ENCODE results near the gene ASMTL. TPM values are rescaled to one million over a fixed set of nuclear protein-coding genes. Genes with fewer than 3 reads are reported as not detected.
"Not testable (repeated sequence)": the region's sequence is repeated elsewhere in the genome, so short reads cannot be mapped to it uniquely, and the experiment has no call there.

ASMTL gene
- total and polyA plus RNA-seq, 10 donors = 21.3 to 35.5 (median 27.2) TPM

DNA sequence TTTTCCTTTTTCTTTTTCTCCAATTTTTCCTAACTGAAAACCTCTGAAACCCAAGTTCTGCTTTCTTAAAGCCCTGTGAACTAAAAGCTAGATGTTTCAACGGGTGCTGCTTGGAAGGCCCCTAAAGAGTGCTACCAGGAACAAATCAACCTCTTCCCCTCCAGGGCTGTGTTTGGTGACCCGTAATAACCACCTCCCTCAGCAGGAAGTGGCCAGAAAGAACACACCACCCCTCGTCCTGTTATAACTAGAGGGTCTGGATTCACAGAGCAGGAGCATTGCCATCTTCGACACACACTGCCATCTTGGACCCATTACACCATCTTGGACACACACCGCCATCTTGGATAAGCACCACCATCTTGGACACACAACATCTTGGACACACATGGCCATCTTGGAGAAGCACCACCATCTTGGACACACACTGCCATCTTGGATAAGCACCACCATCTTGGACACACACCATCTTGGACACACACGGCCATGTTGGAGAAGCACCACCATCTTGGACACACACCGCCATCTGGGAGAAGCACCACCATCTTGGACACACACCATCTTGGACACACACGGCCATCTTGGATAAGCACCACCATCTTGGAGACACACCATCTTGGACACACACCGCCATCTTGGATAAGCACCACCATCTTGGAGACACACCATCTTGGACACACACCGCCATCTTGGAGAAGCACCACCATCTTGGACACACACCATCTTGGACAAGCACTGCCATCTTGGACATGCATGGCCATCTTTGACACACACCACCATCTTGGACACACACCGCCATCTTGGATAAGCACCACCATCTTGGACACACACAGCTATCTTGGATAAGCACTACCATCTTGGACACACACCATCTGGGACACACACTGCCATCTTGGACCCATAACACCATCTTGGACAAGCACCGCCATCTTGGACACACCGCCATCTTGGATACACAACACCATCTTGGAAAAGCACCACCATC is 5.4 kb downstream of the ASMTL start:
- H3K27me3 ChIP-seq (replicated peaks in 1 of 7); H3K4me3 ChIP-seq; intact Hi-C loops (cut with DNase I; ENCODE audit: low total_unique reads): not testable (repeated sequence)
- WGBS, 5 donors = 80 to 88% (median 81%) methylated on average over 13 of the region's 13 CpGs
- peaks cover 0 to 21% (median 6%) of the 10 kb centered on the region in 8 donors for H3K9me3 ChIP-seq
- H3K4me1 ChIP-seq = peaks cover 4 to 25% (median 12%) of the 10 kb centered on the region in 6 donors
- peak; percentile 62 for DNase-seq
- H3K36me3 ChIP-seq = peaks cover 0 to 16% (median 0%) of the 10 kb centered on the region in 6 donors
- H3K27ac ChIP-seq = peak overlapping the region in 3 of 8 donors; percentile 18 to 56 (median 34)

DNA sequence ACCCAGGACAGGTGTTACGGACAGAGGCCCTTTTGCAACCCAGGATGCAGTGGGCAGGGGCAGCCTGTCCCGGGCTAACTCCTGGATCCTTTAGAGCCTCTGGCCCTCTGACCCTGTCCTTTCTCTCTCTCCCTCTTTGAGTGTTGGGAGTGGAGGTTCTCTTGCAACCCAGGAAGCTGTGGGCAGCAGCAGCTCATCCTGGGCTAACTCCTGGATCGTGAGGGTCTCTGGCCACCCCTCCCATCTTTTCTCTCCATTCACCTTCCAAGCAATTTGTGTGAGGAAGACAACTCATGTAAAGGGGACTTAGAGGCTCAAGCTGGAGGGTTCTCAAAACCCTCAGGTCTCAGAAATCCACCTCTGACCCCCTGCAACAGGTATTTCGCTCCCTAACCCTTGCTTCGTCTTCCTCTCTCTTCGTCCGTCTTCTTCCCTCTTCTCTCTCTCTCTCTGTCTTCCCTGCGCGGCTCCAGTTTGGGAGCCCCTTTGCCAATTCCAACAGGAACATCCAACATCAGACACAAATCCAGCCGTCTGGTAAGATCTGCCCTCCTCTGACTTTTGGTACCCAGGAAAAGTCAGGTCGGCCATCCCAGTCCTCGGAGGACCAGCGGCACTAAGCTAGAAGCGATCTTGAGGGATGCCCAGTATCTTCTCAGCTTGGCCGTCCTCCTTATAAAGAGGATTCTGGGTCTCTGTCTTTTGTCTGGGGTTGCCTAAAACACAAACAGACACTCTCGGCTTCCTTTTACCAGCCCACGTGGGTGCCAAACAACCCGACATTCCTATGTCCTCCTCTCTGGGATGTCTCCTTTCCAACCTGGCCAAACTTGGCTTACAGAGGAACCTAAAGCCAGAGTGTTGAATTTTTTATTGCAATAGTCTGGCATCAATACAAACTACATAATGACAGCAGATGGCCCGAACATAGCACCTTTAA is 7.9 kb downstream of the ASMTL start:
- H3K4me1 ChIP-seq = peaks cover 0 to under 1% (median 0%) of the 10 kb centered on the region in 6 donors
- TF ChIP-seq POLR2AphosphoS5 (IDR thresholded peaks at IDR 0.05) (no peak), CTCF (IDR thresholded peaks at IDR 0.05 in 8 of 11, conservative IDR thresholded peaks at IDR 0.05 in 3 of 11) (no peak), POLR2A (IDR thresholded peaks at IDR 0.05) (no peak)
- H3K36me3 ChIP-seq = peaks cover 0 to 40% (median 11%) of the 10 kb centered on the region in 6 donors
- intact Hi-C loops (cut with DNase I; ENCODE audit: low total_unique reads) = no loop called here
- H3K27ac ChIP-seq = no peak overlapping the region
- DNase-seq = peak; percentile 31
- H3K4me3 ChIP-seq = no peak overlapping the region
- peaks cover 0 to 21% (median 6%) of the 10 kb centered on the region in 8 donors for H3K9me3 ChIP-seq
- H3K27me3 ChIP-seq (replicated peaks in 1 of 7) = no peaks in the 10 kb centered on the region
- WGBS, 5 donors = 95 to 98% (median 97%) methylated on average over 19 of the region's 19 CpGs

GRCh38 chrX:1443496-1444075 is 9.1 kb downstream of the ASMTL start:
- TF ChIP-seq CTCF (IDR thresholded peaks at IDR 0.05 in 8 of 11, conservative IDR thresholded peaks at IDR 0.05 in 3 of 11) (no peak), POLR2AphosphoS5 (IDR thresholded peaks at IDR 0.05) (no peak), POLR2A (IDR thresholded peaks at IDR 0.05) (no peak)
- Histone ChIP-seq H3K27ac (no peak overlapping the region), H3K4me1 (no peaks in the 10 kb centered on the region), H3K36me3 (peaks cover 0 to 52% (median 23%) of the 10 kb centered on the region in 6 donors), H3K9me3 (peaks cover 0 to 24% (median 6%) of the 10 kb centered on the region in 8 donors), H3K4me3 (no peak overlapping the region), H3K27me3 (replicated peaks in 1 of 7) (no peaks in the 10 kb centered on the region)
- DNase-seq = peak; percentile 55
- intact Hi-C loops (cut with DNase I; ENCODE audit: low total_unique reads) = no loop called here
- 85 to 90% (median 88%) methylated on average over 25 to 26 of the region's 26 CpGs for WGBS, 5 donors

DNA sequence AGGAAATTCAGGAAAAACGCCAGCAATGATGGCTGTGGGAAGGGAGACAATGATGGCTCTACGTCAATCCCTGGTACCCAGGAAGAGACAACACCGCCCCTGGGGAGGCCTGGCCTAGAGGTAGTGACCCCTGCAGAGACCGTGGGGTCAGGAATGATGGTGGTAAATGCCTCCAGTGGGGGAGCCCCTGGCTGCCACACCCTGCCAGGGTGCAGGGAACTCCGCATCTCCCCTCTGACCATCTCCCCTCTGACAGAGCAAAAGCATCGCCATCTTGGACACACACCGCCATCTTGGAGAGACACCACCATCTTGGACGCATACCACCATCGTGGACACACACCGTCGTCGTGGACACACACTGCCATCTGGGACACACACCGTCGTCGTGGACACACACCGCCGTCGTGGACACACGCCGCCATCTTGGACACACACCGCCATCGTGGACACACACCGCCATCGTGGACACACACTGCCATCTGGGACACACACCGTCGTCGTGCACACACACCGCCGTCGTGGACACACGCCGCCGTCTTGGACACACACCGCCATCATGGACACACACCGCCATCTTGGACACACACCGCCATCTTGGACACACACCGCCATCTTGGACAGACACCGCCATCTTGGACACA is 9.9 kb downstream of the ASMTL start:
- Histone ChIP-seq H3K4me1 (no peaks in the 10 kb centered on the region), H3K27ac (no peak overlapping the region), H3K9me3 (peaks cover 0 to 21% (median 6%) of the 10 kb centered on the region in 8 donors), H3K36me3 (peaks cover 0 to 60% (median 30%) of the 10 kb centered on the region in 6 donors), H3K4me3 (no peak overlapping the region), H3K27me3 (replicated peaks in 1 of 7) (no peaks in the 10 kb centered on the region)
- TF ChIP-seq CTCF (IDR thresholded peaks at IDR 0.05 in 8 of 11, conservative IDR thresholded peaks at IDR 0.05 in 3 of 11) (no peak), POLR2AphosphoS5 (IDR thresholded peaks at IDR 0.05) (no peak), POLR2A (IDR thresholded peaks at IDR 0.05) (no peak)
- intact Hi-C loops (cut with DNase I; ENCODE audit: low total_unique reads) = no loop called here
- peak; percentile 53 for DNase-seq
- WGBS, 5 donors = 86 to 90% (median 89%) methylated on average over 32 to 37 of the region's 38 CpGs
